K562 (cell line): ENCODE results near the gene A4GALT. TPM values are rescaled to one million over a fixed set of nuclear protein-coding genes. Genes with fewer than 3 reads are reported as not detected.

Experiments
- ATAC-seq: fragments of 200-7000 bp; cut with Tn5 transposase; 3 replicates; pipeline ENCODE4 v1.9.1; 2020; ENCODE audit warnings: moderate library complexity
- BruUV-seq: library from RNA; stranded (reverse); fragments of 400-500 nt; replicated peaks from 2 replicates; lab custom pipeline; 2021; lab: Mats Ljungman, UMichigan
- CTCF ChIA-PET: fragments of 300-600 bp; formaldehyde crosslinking; extraction: SDS; loops from one replicate; lab custom pipeline; 2021; ENCODE audit warnings: low intra/inter-chr PET ratio; lab: Yijun Ruan, JAX
- POLR2A ChIA-PET: fragments of 300-600, 350-650 bp; sonication (Branson Sonifier 250); formaldehyde crosslinking; extraction: SDS; loops from one replicate; lab custom pipeline; 2021; ENCODE audit warnings: antibody characterized with exemption, inconsistent platforms; lab: Yijun Ruan, JAX
- DNase-seq, 4 experiments: peaks; one replicate each; pipeline versions ENCODE4 v3.0.0 to v3.0.0-alpha.2; 2011 to 2018; ENCODE audit warnings: low spot score in 3 of 4, mixed read lengths in 3 of 4; ENCODE audit errors: extremely low read depth in 1 of 4
- FAIRE-seq: peaks from 2 replicates; lab custom pipeline; 2011; peaks lifted over from hg19 to GRCh38; lab: Jason Lieb, UNC
- H2AFZ ChIP-seq: 2 replicates; pipeline ENCODE4 v1.6.0; 2011; ENCODE audit warnings: low read depth, low read length, control low read depth, inconsistent platforms
- H3K27ac ChIP-seq: fragments of 200-600 bp; 3 replicates; pipeline ENCODE4 v1.8.0; 2011; ENCODE audit warnings: low read depth, mild to moderate bottlenecking, control low read depth, inconsistent platforms, low read length, moderate library complexity, mixed read lengths; ENCODE audit errors: extremely low read depth
- H3K27me3 ChIP-seq, 2 experiments: fragments of 300-600 bp in 1 of 2; 2 replicates in 1 of 2; 3 replicates in 1 of 2; pipeline versions ENCODE4 v1.6.0 to v1.8.0; 2011; ENCODE audit warnings: inconsistent platforms in 2 of 2, low read length in 2 of 2, mild to moderate bottlenecking in 1 of 2, mixed read lengths in 1 of 2, moderate library complexity in 1 of 2; ENCODE audit not compliant: control insufficient read depth in 2 of 2, insufficient read depth in 2 of 2
- H3K36me3 ChIP-seq: fragments of 300-600 bp; 3 replicates; pipeline ENCODE4 v1.8.0; 2011; ENCODE audit warnings: mild to moderate bottlenecking, low read length, inconsistent platforms; ENCODE audit not compliant: control insufficient read depth, insufficient read depth
- H3K4me1 ChIP-seq, 2 experiments: fragments of 200-600 bp in 1 of 2; replicated peaks in 1 of 2; 2 replicates in 1 of 2; 3 replicates in 1 of 2; pipeline versions ENCODE4 v1.5.1 to v1.8.0; 2011; ENCODE audit warnings: inconsistent platforms in 2 of 2, low read length in 2 of 2, mild to moderate bottlenecking in 1 of 2, mixed read lengths in 1 of 2, moderate library complexity in 1 of 2; ENCODE audit not compliant: control insufficient read depth in 2 of 2, insufficient read depth in 2 of 2
- H3K4me2 ChIP-seq: 2 replicates; pipeline ENCODE4 v1.6.1; 2011; ENCODE audit warnings: low read length, control low read depth, inconsistent platforms, mixed read lengths; ENCODE audit not compliant: insufficient read depth
- H3K4me3 ChIP-seq: fragments of 200-600 bp; sonication (generic), shearing (Covaris generic); 2 replicates; pipeline ENCODE4 v1.5.1; 2016; ENCODE audit warnings: control low read depth, inconsistent platforms
- H3K79me2 ChIP-seq: fragments of 200-600 bp; 3 replicates; pipeline ENCODE4 v1.8.0; 2011; ENCODE audit warnings: low read length, inconsistent platforms; ENCODE audit not compliant: control insufficient read depth, insufficient read depth
- H3K9ac ChIP-seq, 2 experiments: 2 replicates each; pipeline versions ENCODE4 v1.6.0 to v1.6.1; 2011; ENCODE audit warnings: low read depth in 2 of 2, low read length in 2 of 2, control low read depth in 1 of 2, inconsistent platforms in 1 of 2, mild to moderate bottlenecking in 1 of 2, mixed read lengths in 1 of 2; ENCODE audit not compliant: insufficient read depth in 1 of 2
- H3K9me1 ChIP-seq: one replicate; pipeline ENCODE4 v1.6.0; 2011; ENCODE audit warnings: inconsistent platforms, mild to moderate bottlenecking, low read length, moderate library complexity; ENCODE audit not compliant: control insufficient read depth, insufficient read depth
- H3K9me3 ChIP-seq: replicated peaks from 2 replicates; pipeline ENCODE4 v1.5.1; 2011; ENCODE audit warnings: low read depth, low read length, inconsistent platforms; ENCODE audit not compliant: control insufficient read depth, insufficient read depth
- H4K20me1 ChIP-seq: replicated peaks from 2 replicates; pipeline ENCODE4 v1.6.1; 2011; ENCODE audit warnings: low read length, inconsistent platforms, mixed read lengths; ENCODE audit not compliant: control insufficient read depth, insufficient read depth
- RAD51 ChIP-seq: fragments of 450-650 bp; IDR thresholded peaks from 2 replicates; pipeline ENCODE4 v1.7.1; 2016; ENCODE audit warnings: low read depth, mild to moderate bottlenecking, borderline replicate concordance
- RBFOX2 ChIP-seq: fragments of 200-400 bp; formaldehyde crosslinking; IDR thresholded peaks from 2 replicates; pipeline ENCODE4 v1.6.1; 2017; ENCODE audit warnings: low read depth, mild to moderate bottlenecking, low read length, moderate library complexity
- TBL1XR1 ChIP-seq, 2 experiments: IDR thresholded peaks; 2 replicates each; pipeline ENCODE4 v1.6.1; 2012; ENCODE audit warnings: improper control_type of control experiment in 2 of 2, low read length in 2 of 2, mild to moderate bottlenecking in 1 of 2
- XRCC5 ChIP-seq: fragments of 200-400 bp; formaldehyde crosslinking; IDR thresholded peaks from 2 replicates; pipeline ENCODE4 v1.6.1; 2017; ENCODE audit warnings: low read depth, mild to moderate bottlenecking, low read length
- ZNF583 ChIP-seq: fragments of 250-450 bp; sonication (Bioruptor Pico); IDR thresholded peaks from 2 replicates; pipeline ENCODE4 v1.4.0; 2020
- WGBS: fragments of 100-300 bp; shearing (Covaris generic); methylation state at CpG from one replicate; pipeline ENCODE4 v1.1.6; 2016; ENCODE audit warnings: low coverage, mixed read lengths; ENCODE audit not compliant: insufficient coverage; ENCODE audit errors: missing lambda C conversion rate; 5-methylcytosine and 5-hydroxymethylcytosine counted together
- in situ Hi-C: fragments of 300-500 bp; cut with MboI; formaldehyde crosslinking; loops from 4 replicates; pipeline ENCODE4 v1.15.0; 2018; ENCODE audit warnings: inconsistent platforms, mixed read lengths
- intact Hi-C: fragments of 100-400 bp; cut with micrococcal nuclease; formaldehyde crosslinking; loops from 2 replicates; pipeline ENCODE4 v1.14.2; 2022
- polyA plus RNA-seq, 8 experiments: library from polyadenylated mRNA; depleted of rRNA in 4 of 8; stranded (reverse) in 5 of 8; unstranded in 3 of 8; fragments of >200 nt; fragmentation: Nextera tagmentation in 2 of 8; fragmentation: Illumina TruSeq in 1 of 8; extraction: Ambion mirVana in 2 of 8; extraction: Trizol in 1 of 8; gene quantifications; 2 replicates each; pipeline versions ENCODE4 v1.2.1 to v1.2.3, GENCODE V29; 2011 to 2014; ENCODE audit warnings: inconsistent platforms in 1 of 8, missing spikeins in 1 of 8
- total RNA-seq, 7 experiments: library from RNA; depleted of rRNA in 6 of 7; stranded (reverse); fragments of >200 nt in 6 of 7; fragmentation: Illumina TruSeq in 2 of 7; extraction: Trizol in 2 of 7; gene quantifications; 2 replicates each; pipeline versions ENCODE4 v1.2.1 to v1.2.3, GENCODE V29; 2011 to 2021; ENCODE audit warnings: low replicate concordance in 1 of 7

The A4GALT gene
- total and polyA plus RNA-seq, 9 of the 15 experiments (the other 6 are each of a cell fraction or from before 2014, with no cell fraction given): 0.07 to 0.11 TPM; not detected in 7

GRCh38 chr22:42760806-42761565 is 40.3 kb upstream of the A4GALT start:
- no peaks in the 10 kb centered on the region for H3K9me3 ChIP-seq
- TF ChIP-seq RBFOX2 (no peak), ZNF583 (CRISPR knock-in tag) (no peak), XRCC5 (no peak), TBL1XR1 (IDR thresholded peaks at IDR 0.05; ENCODE audit: low read length in 2 of 2) (no peak), RAD51 (no peak)
- H3K27me3 ChIP-seq: peaks cover 0 to 6% of the 10 kb centered on the region in 2 experiments; a peak in 2 of 5 replicates
- no peak for DNase-seq
- H3K36me3 ChIP-seq: no peaks in the 10 kb centered on the region
- no peak for FAIRE-seq
- H3K27ac ChIP-seq: no peak overlapping the region
- ChIA-PET CTCF (no interaction called here), POLR2A (interaction anchor here (1.2 kb wide), 1 partner anchor 9 kb away, joined by 3 read pairs; no protein-coding TSS in a partner anchor)
- no peak overlapping the region for H3K9ac ChIP-seq
- WGBS: 26% methylated on average over 14 of the region's 18 CpGs
- no peak overlapping the region for H3K4me2 ChIP-seq
- H3K4me3 ChIP-seq: no peak overlapping the region
- H3K9me1 ChIP-seq: no peaks in the 10 kb centered on the region
- H4K20me1 ChIP-seq: no peaks in the 10 kb centered on the region
- BruUV-seq: no TSS peak
- H2AFZ ChIP-seq: no peak overlapping the region
- in situ Hi-C loops (no loop called here), intact Hi-C loops (no loop called here)
- ATAC-seq: no peak
- no peaks in the 10 kb centered on the region for H3K79me2 ChIP-seq
- H3K4me1 ChIP-seq: peaks cover 0 to 13% of the 10 kb centered on the region in 2 experiments; a peak in 3 of 5 replicates
